ENCODE results near the gene CCDC3.

The CCDC3 gene

DNA sequence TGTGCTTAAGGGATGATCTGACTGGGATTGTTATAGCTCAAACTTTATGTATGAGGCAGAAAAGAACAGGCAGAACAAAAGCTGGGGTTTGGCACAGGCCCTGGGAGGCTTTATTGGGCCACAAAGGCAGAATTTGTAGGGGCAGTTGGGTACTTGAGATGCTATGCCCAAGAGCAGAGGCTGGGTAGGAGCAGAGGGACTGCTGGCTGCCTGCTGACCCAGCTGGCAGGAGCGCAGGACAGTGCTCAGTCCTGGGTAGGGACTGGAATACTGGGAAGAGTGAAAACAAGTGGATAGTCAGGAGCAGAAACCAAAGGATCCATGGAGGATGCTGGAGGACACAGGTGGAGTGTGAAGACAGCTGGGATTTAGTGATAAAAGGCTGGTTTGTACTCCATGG is 75.7 kb downstream of the CCDC3 start:
- Histone ChIP-seq H3K4me1 (ENCODE audit: insufficient read depth, low read length) (no peaks in the 10 kb centered on the region), H3K27me3 (ENCODE audit: insufficient read depth, low read length) (no peaks in the 10 kb centered on the region), H3K36me3 (ENCODE audit: insufficient read depth, low read length) (no peaks in the 10 kb centered on the region), H3K9me3 (ENCODE audit: insufficient read depth, low read depth, low read length) (no peaks in the 10 kb centered on the region), H3K9ac (ENCODE audit: low read depth, low read length) (no peak overlapping the region), H3K27ac (ENCODE audit: low read depth, low read length) (no peak overlapping the region), H3K4me3 (ENCODE audit: low read length) (no peak overlapping the region)
- 92% methylated on average over 1 of the region's 1 CpG for WGBS

DNA sequence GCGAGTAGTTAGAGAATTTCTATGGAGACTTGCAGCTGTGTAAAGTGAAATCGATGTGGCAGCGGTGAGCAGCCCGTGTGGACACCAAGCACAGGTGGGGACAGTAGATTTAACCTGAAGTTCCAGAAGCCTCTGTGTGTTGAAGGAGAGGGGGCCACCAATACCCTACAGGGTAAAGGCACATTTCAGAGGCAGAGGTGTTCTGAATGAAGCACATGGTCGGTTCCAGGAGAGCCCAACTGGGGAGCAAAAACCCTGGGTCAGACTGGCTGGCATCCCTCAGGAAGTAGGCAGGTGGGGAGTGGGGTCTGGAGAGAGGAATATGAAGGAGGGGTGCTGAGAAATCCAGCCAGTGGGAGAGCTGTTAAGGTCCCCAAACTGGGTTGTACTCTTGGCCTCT is 76.6 kb downstream of the CCDC3 start:
- 91% methylated on average over 5 of the region's 5 CpGs for WGBS

DNA sequence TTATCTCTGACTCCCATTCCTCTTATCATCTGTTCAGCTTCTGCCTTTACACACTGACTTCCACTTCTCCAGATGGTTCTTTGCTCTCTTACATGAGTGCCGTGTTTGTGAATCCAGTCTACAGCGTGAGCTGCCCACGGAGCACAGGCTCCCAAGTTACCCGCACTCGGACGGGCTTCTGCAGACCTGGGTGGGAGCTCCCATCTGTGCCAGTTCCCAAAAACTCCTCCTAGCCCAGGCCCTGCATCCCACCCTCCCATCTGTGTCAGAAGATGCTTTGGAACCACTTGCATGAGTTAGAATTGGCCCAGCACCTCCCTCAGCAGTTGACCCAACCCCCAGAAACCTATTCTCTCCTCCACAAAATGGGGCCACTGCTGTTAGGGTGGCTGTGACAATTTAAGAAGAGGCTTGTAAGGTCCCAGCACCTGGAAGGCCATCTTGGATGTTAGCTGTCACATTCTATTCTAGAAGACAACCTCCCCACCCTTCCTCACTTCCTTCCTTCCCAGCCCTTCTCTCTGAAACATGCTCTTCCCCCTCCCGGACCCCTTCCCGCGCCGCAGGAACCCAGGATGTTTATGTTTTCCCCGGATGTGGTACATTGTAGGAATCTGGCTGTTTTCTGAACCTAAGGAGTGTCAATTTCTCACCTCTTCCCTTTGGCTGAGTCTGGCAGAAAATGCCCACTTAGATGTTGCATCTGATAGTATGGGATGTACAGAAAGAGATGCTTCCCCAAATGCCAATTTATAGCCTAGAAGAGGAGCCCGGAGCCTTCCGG is 79.2 kb downstream of the CCDC3 start:
- H3K9ac ChIP-seq (ENCODE audit: low read depth, low read length) = no peak overlapping the region
- no peaks in the 10 kb centered on the region for H3K27me3 ChIP-seq (ENCODE audit: insufficient read depth, low read length)
- no peak overlapping the region for H3K27ac ChIP-seq (ENCODE audit: low read depth, low read length)
- no peaks in the 10 kb centered on the region for H3K4me1 ChIP-seq (ENCODE audit: insufficient read depth, low read length)
- no peak overlapping the region for H3K4me3 ChIP-seq (ENCODE audit: low read length)
- WGBS = 84% methylated on average over 11 of the region's 13 CpGs
- H3K9me3 ChIP-seq (ENCODE audit: insufficient read depth, low read depth, low read length) = no peaks in the 10 kb centered on the region
- H3K36me3 ChIP-seq (ENCODE audit: insufficient read depth, low read length) = no peaks in the 10 kb centered on the region

More for the DNA sequence above, 76.6 kb downstream of the CCDC3 start:
- Histone ChIP-seq H3K9me3 (ENCODE audit: insufficient read depth, low read depth, low read length) (no peaks in the 10 kb centered on the region), H3K4me1 (ENCODE audit: insufficient read depth, low read length) (no peaks in the 10 kb centered on the region), H3K27me3 (ENCODE audit: insufficient read depth, low read length) (no peaks in the 10 kb centered on the region), H3K27ac (ENCODE audit: low read depth, low read length) (no peak overlapping the region), H3K4me3 (ENCODE audit: low read length) (no peak overlapping the region), H3K36me3 (ENCODE audit: insufficient read depth, low read length) (no peaks in the 10 kb centered on the region), H3K9ac (ENCODE audit: low read depth, low read length) (no peak overlapping the region)

DNA sequence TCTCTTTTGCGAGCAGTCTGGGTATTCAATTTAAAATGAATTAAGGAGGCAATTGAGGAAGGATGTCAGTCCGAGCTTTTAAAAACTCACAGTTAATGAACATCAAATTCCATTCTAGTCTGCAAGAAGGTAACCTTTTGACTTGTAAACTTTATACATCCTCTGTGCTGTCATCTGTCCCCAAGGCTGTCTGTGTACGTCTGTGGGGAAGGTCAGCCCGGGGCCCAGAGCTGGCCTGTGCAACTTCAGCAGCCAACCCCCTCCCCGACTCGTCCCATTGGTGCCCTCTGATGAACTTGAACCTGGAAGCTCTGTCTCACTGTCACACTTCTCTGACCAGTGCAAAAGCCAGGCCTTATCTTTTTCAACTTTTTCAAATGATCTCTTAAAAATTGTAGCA is 80.3 kb downstream of the CCDC3 start:
- H3K4me3 ChIP-seq (ENCODE audit: low read length) = no peak overlapping the region
- no peaks in the 10 kb centered on the region for H3K36me3 ChIP-seq (ENCODE audit: insufficient read depth, low read length)
- no peak overlapping the region for H3K27ac ChIP-seq (ENCODE audit: low read depth, low read length)
- no peaks in the 10 kb centered on the region for H3K27me3 ChIP-seq (ENCODE audit: insufficient read depth, low read length)
- no peaks in the 10 kb centered on the region for H3K9me3 ChIP-seq (ENCODE audit: insufficient read depth, low read depth, low read length)
- 90% methylated on average over 5 of the region's 6 CpGs for WGBS
- no peak overlapping the region for H3K9ac ChIP-seq (ENCODE audit: low read depth, low read length)
- no peaks in the 10 kb centered on the region for H3K4me1 ChIP-seq (ENCODE audit: insufficient read depth, low read length)

DNA sequence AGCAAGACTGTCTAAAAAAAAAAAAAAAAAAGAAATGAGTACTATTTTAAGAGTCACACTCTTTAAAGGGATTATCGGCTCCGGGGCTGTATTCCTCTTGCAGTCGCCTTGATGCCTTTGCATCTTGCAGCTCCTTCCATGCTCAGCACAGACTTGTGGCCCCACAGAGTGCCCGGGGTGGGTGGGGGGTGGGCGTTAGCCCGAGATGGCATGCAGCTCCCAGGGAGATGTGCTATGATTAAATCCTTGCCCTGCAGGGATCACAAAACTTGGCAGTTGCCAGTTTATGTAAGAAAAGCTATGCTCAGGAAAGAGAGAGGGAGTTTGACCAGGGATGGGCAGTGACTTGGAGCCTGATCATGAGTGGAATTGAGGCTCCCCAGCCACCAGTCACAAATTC is 81.9 kb downstream of the CCDC3 start:
- H3K4me1 ChIP-seq (ENCODE audit: insufficient read depth, low read length) = no peaks in the 10 kb centered on the region
- H3K4me3 ChIP-seq (ENCODE audit: low read length) = no peak overlapping the region
- H3K9ac ChIP-seq (ENCODE audit: low read depth, low read length) = no peak overlapping the region
- no peaks in the 10 kb centered on the region for H3K36me3 ChIP-seq (ENCODE audit: insufficient read depth, low read length)
- no peak overlapping the region for H3K27ac ChIP-seq (ENCODE audit: low read depth, low read length)
- no peaks in the 10 kb centered on the region for H3K9me3 ChIP-seq (ENCODE audit: insufficient read depth, low read depth, low read length)
- WGBS = 86% methylated on average over 6 of the region's 6 CpGs
- H3K27me3 ChIP-seq (ENCODE audit: insufficient read depth, low read length) = no peaks in the 10 kb centered on the region

DNA sequence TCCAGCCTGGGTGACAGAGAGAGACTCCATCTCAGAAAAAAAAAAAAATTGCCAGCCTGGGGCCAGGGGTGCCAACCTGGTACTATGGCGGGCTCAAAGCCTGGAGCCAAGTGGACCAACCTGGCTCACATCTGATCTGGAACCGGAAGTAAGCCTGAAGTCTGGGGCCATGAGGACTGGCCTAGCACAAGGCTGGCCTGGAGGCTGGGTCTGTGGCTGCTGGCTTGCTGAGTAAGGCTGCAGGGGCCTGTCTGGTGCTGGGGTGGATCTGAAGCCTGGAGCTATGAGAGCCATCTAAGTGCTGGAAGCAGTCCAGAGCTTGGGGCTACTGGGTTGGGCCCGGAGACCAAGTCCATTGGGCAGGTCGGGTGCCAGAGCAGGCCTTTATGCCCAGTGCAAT is 84.9 kb downstream of the CCDC3 start:
- WGBS = 92% methylated on average over 4 of the region's 4 CpGs

DNA sequence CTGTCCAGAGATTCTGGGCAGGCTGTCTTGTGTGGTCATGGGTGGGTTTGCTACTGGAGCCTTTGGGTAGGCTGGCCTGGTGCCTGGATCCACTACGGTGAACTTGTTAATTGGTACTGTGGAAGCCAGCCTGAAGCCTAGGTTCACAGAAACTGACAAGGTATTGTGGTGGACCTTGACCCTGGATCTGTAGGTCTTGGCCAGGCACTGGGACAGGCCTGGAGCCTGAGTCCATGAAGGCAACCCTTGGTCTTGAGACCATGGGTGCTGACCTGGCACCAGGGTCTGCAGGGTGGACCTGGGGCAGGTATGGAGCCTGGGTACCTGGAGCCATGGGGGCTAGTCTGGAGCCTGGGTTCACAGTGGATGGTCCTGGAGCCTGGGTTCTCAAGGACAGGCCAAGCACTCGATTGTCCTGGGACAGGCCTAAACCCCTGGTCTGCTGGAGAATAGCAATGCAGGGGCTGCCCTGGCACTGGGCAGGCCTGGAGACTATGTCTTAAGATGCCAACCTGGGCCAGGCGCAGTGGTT is 85.8 kb downstream of the CCDC3 start:
- WGBS = 94% methylated on average over 3 of the region's 3 CpGs
- Histone ChIP-seq H3K4me3 (ENCODE audit: low read length) (no peak overlapping the region), H3K36me3 (ENCODE audit: insufficient read depth, low read length) (no peaks in the 10 kb centered on the region), H3K27me3 (ENCODE audit: insufficient read depth, low read length) (no peaks in the 10 kb centered on the region), H3K27ac (ENCODE audit: low read depth, low read length) (no peak overlapping the region), H3K9me3 (ENCODE audit: insufficient read depth, low read depth, low read length) (no peaks in the 10 kb centered on the region), H3K9ac (ENCODE audit: low read depth, low read length) (no peak overlapping the region), H3K4me1 (ENCODE audit: insufficient read depth, low read length) (no peaks in the 10 kb centered on the region)

More for the DNA sequence above, 84.9 kb downstream of the CCDC3 start:
- Histone ChIP-seq H3K9ac (ENCODE audit: low read depth, low read length) (no peak overlapping the region), H3K9me3 (ENCODE audit: insufficient read depth, low read depth, low read length) (no peaks in the 10 kb centered on the region), H3K27ac (ENCODE audit: low read depth, low read length) (no peak overlapping the region), H3K27me3 (ENCODE audit: insufficient read depth, low read length) (no peaks in the 10 kb centered on the region), H3K4me3 (ENCODE audit: low read length) (no peak overlapping the region), H3K4me1 (ENCODE audit: insufficient read depth, low read length) (no peaks in the 10 kb centered on the region), H3K36me3 (ENCODE audit: insufficient read depth, low read length) (no peaks in the 10 kb centered on the region)

DNA sequence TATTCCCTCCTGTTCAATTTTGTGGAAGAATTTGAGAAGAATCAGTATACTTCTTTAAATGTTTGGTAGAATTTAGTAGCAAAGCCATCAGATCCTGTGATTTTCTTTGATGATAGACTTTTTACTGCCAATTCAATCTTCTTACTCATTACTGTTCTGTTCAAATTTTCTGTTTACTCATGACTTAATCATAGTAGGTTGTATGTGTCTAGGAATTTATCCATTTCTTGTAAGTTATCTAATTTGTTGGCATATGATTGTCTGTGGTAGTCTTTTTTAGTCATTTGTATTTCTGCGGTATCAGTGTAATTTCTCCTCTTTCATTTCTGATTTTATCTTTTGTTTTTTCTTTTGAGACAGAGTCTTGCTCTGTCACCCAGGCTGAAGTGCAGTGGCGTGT is 87.4 kb downstream of the CCDC3 start:
- H3K36me3 ChIP-seq (ENCODE audit: insufficient read depth, low read length) = no peaks in the 10 kb centered on the region
- WGBS = 92% methylated on average over 2 of the region's 2 CpGs
- H3K27me3 ChIP-seq (ENCODE audit: insufficient read depth, low read length) = no peaks in the 10 kb centered on the region
- H3K9ac ChIP-seq (ENCODE audit: low read depth, low read length) = no peak overlapping the region
- H3K4me1 ChIP-seq (ENCODE audit: insufficient read depth, low read length) = no peaks in the 10 kb centered on the region
- H3K27ac ChIP-seq (ENCODE audit: low read depth, low read length) = no peak overlapping the region
- H3K4me3 ChIP-seq (ENCODE audit: low read length) = no peak overlapping the region
- H3K9me3 ChIP-seq (ENCODE audit: insufficient read depth, low read depth, low read length) = no peaks in the 10 kb centered on the region

DNA sequence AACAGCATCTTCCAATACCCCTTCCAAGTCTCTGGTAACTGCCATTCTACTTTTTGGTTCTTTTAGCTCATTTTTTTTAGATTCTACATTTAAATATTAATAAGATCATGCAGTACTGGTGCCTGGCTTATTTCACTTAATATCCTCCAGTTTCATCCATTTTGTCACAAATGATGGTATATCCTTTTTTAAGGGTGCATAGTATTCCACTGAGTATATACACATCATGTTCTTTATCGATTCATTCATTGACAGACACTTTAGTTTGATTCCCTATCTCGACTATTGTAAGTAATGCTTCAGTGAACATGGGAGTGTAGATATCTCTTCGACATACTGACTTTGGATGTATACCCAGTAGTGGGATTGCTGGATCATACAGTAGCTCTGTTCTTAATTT is 89.7 kb downstream of the CCDC3 start:
- no peaks in the 10 kb centered on the region for H3K27me3 ChIP-seq (ENCODE audit: insufficient read depth, low read length)
- no peaks in the 10 kb centered on the region for H3K36me3 ChIP-seq (ENCODE audit: insufficient read depth, low read length)
- H3K9ac ChIP-seq (ENCODE audit: low read depth, low read length) = no peak overlapping the region
- H3K4me3 ChIP-seq (ENCODE audit: low read length) = no peak overlapping the region
- 97% methylated on average over 3 of the region's 3 CpGs for WGBS
- no peaks in the 10 kb centered on the region for H3K9me3 ChIP-seq (ENCODE audit: insufficient read depth, low read depth, low read length)
- no peak overlapping the region for H3K27ac ChIP-seq (ENCODE audit: low read depth, low read length)
- H3K4me1 ChIP-seq (ENCODE audit: insufficient read depth, low read length) = no peaks in the 10 kb centered on the region

DNA sequence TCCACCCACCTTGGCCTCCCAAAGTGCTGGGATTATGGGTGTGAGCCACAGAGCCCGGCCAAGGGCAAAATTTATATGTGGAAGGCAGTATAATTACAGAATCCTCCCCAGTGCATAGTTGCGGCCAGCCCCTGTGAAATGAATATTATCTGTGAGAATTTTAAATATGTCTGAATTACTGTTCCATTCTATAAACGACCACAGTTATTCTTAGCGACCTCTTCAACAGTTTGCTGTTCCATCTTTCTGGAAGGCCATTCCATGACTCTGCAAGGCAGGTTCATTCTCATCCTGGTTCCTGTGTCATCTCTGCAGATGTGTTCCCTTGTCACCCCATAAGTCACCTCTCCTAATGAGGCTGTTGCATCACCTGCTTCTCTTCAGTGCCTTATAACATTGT is 90.7 kb downstream of the CCDC3 start:
- H3K9me3 ChIP-seq (ENCODE audit: insufficient read depth, low read depth, low read length) = no peaks in the 10 kb centered on the region
- H3K4me1 ChIP-seq (ENCODE audit: insufficient read depth, low read length) = no peaks in the 10 kb centered on the region
- 94% methylated on average over 4 of the region's 4 CpGs for WGBS
- H3K36me3 ChIP-seq (ENCODE audit: insufficient read depth, low read length) = no peaks in the 10 kb centered on the region
- H3K27me3 ChIP-seq (ENCODE audit: insufficient read depth, low read length) = no peaks in the 10 kb centered on the region
- H3K9ac ChIP-seq (ENCODE audit: low read depth, low read length) = no peak overlapping the region
- H3K4me3 ChIP-seq (ENCODE audit: low read length) = no peak overlapping the region
- H3K27ac ChIP-seq (ENCODE audit: low read depth, low read length) = no peak overlapping the region

DNA sequence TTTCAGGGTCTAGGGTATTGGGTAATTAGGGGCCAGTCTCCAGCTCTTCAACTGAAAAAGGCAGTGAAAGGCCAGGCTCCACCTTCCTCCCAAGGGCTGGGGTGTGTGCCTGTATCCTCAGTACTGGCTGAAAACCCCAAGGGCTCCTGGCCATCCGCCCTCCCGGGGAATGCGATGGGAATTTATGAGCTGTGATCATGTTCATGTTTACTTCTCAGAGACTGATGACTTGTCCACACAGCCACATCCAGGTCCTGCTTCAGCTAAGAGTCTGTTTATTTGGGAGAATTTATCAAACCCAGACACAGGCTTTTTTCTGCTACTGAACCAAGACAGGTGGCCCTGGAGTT is 91.7 kb downstream of the CCDC3 start:
- no peaks in the 10 kb centered on the region for H3K27me3 ChIP-seq (ENCODE audit: insufficient read depth, low read length)
- 98% methylated on average over 3 of the region's 3 CpGs for WGBS

More for the DNA sequence above, 91.7 kb downstream of the CCDC3 start:
- H3K9ac ChIP-seq (ENCODE audit: low read depth, low read length) = no peak overlapping the region
- H3K4me3 ChIP-seq (ENCODE audit: low read length) = no peak overlapping the region
- no peak overlapping the region for H3K27ac ChIP-seq (ENCODE audit: low read depth, low read length)
- H3K4me1 ChIP-seq (ENCODE audit: insufficient read depth, low read length) = no peaks in the 10 kb centered on the region
- no peaks in the 10 kb centered on the region for H3K36me3 ChIP-seq (ENCODE audit: insufficient read depth, low read length)
- H3K9me3 ChIP-seq (ENCODE audit: insufficient read depth, low read depth, low read length) = no peaks in the 10 kb centered on the region
